Measurements from ENCODE around the gene SLC25A21.

The SLC25A21 gene

GRCh38 chr14:37140176-37140575 lies 32.2 kb downstream of the SLC25A21 start:
- no peak for DNase-seq (ENCODE audit: low read depth)
- no peak for TF ChIP-seq CTCF (IDR thresholded peaks at IDR 0.05; ENCODE audit: low read depth, low read length, missing control alignments)
- H3K4me3 ChIP-seq (ENCODE audit: low read depth, low read length) = no peak overlapping the region

GRCh38 chr14:37139710-37140109 lies 32.7 kb downstream of the SLC25A21 start:
- no peak overlapping the region for H3K4me3 ChIP-seq (ENCODE audit: low read depth, low read length)
- no peak for DNase-seq (ENCODE audit: low read depth)
- TF ChIP-seq CTCF (IDR thresholded peaks at IDR 0.05; ENCODE audit: low read depth, low read length, missing control alignments) = no peak

- H3K4me3 ChIP-seq (ENCODE audit: low read depth, low read length) = no peak overlapping the region
- no peak for TF ChIP-seq CTCF (IDR thresholded peaks at IDR 0.05; ENCODE audit: low read depth, low read length, missing control alignments)
- DNase-seq (ENCODE audit: low read depth) = no peak
These were observed 33.5 kb downstream of the SLC25A21 start for GRCh38 chr14:37138898-37139297.

GRCh38 chr14:37133284-37133913 lies 39.0 kb downstream of the SLC25A21 start:
- no peak for TF ChIP-seq CTCF (IDR thresholded peaks at IDR 0.05; ENCODE audit: low read depth, low read length, missing control alignments)
- no peak overlapping the region for H3K4me3 ChIP-seq (ENCODE audit: low read depth, low read length)
- DNase-seq (ENCODE audit: low read depth) = no peak

- no peak overlapping the region for H3K4me3 ChIP-seq (ENCODE audit: low read depth, low read length)
- DNase-seq (ENCODE audit: low read depth) = no peak
- no peak for TF ChIP-seq CTCF (IDR thresholded peaks at IDR 0.05; ENCODE audit: low read depth, low read length, missing control alignments)
These were observed 41.2 kb downstream of the SLC25A21 start for GRCh38 chr14:37131205-37131604.

- no peak for TF ChIP-seq CTCF (IDR thresholded peaks at IDR 0.05; ENCODE audit: low read depth, low read length, missing control alignments)
- no peak overlapping the region for H3K4me3 ChIP-seq (ENCODE audit: low read depth, low read length)
- DNase-seq (ENCODE audit: low read depth) = no peak
These were observed 43.4 kb downstream of the SLC25A21 start for GRCh38 chr14:37129047-37129446.

GRCh38 chr14:37124614-37125013 lies 47.8 kb downstream of the SLC25A21 start:
- TF ChIP-seq CTCF (IDR thresholded peaks at IDR 0.05; ENCODE audit: low read depth, low read length, missing control alignments) = no peak
- DNase-seq (ENCODE audit: low read depth) = no peak
- no peak overlapping the region for H3K4me3 ChIP-seq (ENCODE audit: low read depth, low read length)

Data from GM12864 (cell line).